ENCODE data around the gene HOOK2. TPM values are rescaled to one million over a fixed set of nuclear protein-coding genes. Genes with fewer than 3 reads are reported as not detected.

HOOK2 gene
- total and polyA plus RNA-seq, 9 of the 15 experiments (the other 6 are each of a cell fraction or from before 2014, with no cell fraction given), result 1.3 to 17.2 (median 9.9) TPM

DNA sequence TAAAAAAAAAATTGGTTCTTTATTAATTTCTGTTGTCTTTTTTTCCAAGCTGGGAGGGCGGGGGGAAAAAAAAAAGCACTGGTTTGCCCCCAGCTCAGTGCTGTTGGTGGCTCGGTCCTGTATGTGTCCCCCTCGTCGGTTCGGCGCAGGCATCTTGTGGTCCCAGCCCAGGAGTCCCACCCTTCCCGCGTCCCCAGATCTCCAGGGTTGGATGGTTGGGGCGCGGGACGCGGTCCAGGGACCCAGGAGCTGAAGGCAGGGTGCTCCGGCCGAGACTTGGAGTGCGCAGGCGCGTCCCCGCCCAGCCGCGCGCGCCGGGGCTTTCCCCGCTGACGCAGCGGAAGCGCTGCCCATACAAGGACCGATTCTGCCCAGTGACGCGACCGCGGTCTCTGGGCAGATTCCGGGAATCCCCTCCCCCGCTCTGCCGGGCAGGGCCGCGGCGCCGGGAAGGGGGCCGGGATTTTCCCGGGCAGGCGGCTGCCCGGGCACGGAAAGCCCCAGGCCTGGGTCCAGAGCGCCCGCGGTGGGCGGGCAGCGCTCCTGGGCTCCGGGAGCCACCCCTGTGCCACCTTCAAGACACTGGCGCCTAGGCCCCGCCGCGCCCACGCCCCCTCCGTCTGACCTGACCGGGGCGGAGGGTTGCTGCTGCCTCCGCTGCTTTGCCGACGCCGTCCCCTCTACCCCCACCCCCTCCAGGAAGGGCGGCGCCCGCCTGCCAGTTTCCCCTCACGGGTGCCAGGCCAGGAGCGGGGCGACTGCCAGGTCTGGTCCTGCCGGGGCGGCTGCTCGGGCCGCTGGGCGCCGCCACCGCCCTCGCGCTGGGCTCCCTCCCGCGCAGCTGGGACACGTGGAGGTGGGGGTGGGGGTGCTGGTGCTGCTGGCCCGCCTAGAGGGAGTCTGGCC is 18.2 kb upstream of the HOOK2 start (continued):
- TF ChIP-seq, protein P1, sequence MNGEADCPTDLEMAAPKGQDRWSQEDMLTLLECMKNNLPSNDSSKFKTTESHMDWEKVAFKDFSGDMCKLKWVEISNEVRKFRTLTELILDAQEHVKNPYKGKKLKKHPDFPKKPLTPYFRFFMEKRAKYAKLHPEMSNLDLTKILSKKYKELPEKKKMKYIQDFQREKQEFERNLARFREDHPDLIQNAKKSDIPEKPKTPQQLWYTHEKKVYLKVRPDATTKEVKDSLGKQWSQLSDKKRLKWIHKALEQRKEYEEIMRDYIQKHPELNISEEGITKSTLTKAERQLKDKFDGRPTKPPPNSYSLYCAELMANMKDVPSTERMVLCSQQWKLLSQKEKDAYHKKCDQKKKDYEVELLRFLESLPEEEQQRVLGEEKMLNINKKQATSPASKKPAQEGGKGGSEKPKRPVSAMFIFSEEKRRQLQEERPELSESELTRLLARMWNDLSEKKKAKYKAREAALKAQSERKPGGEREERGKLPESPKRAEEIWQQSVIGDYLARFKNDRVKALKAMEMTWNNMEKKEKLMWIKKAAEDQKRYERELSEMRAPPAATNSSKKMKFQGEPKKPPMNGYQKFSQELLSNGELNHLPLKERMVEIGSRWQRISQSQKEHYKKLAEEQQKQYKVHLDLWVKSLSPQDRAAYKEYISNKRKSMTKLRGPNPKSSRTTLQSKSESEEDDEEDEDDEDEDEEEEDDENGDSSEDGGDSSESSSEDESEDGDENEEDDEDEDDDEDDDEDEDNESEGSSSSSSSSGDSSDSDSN (IDR thresholded peaks at IDR 0.05; ENCODE audit: borderline replicate concordance in 1 of 2, low read depth in 2 of 2, low read length in 2 of 2), result no peak
- 0 out of 2 replicates have a peak, but pooled peaks have one; percentile 16 for TF ChIP-seq ZNF586 (CRISPR knock-in tag; conservative IDR thresholded peaks at IDR 0.05)
- peak; percentile 94 for TF ChIP-seq ZNF384 (IDR thresholded peaks at IDR 0.05; ENCODE audit: low read depth, low read length)
- no peak for TF ChIP-seq TBP (optimal IDR thresholded peaks at IDR 0.05; ENCODE audit: low read depth, low read length)
- TF ChIP-seq DACH1 (IDR thresholded peaks at IDR 0.05; ENCODE audit: partially characterized antibody), result no peak
- TF ChIP-seq, protein P2, sequence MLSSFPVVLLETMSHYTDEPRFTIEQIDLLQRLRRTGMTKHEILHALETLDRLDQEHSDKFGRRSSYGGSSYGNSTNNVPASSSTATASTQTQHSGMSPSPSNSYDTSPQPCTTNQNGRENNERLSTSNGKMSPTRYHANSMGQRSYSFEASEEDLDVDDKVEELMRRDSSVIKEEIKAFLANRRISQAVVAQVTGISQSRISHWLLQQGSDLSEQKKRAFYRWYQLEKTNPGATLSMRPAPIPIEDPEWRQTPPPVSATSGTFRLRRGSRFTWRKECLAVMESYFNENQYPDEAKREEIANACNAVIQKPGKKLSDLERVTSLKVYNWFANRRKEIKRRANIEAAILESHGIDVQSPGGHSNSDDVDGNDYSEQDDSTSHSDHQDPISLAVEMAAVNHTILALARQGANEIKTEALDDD (IDR thresholded peaks at IDR 0.05), result no peak
- TF ChIP-seq, protein P3, sequence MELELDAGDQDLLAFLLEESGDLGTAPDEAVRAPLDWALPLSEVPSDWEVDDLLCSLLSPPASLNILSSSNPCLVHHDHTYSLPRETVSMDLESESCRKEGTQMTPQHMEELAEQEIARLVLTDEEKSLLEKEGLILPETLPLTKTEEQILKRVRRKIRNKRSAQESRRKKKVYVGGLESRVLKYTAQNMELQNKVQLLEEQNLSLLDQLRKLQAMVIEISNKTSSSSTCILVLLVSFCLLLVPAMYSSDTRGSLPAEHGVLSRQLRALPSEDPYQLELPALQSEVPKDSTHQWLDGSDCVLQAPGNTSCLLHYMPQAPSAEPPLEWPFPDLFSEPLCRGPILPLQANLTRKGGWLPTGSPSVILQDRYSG (tag; conservative IDR thresholded peaks at IDR 0.05; ENCODE audit: low read depth), result no peak
- TF ChIP-seq MAFG (tag; conservative IDR thresholded peaks at IDR 0.05), result no peak
- no peak for TF ChIP-seq U2AF2 (optimal IDR thresholded peaks at IDR 0.05; ENCODE audit: low read depth, low read length)
- no peak for TF ChIP-seq EHMT2 (IDR thresholded peaks at IDR 0.05)
- peak; percentile 100 for TF ChIP-seq FIP1L1 (IDR thresholded peaks at IDR 0.05; ENCODE audit: low read depth, low read length, poor library complexity, severe bottlenecking)
- TF ChIP-seq, protein P4, sequence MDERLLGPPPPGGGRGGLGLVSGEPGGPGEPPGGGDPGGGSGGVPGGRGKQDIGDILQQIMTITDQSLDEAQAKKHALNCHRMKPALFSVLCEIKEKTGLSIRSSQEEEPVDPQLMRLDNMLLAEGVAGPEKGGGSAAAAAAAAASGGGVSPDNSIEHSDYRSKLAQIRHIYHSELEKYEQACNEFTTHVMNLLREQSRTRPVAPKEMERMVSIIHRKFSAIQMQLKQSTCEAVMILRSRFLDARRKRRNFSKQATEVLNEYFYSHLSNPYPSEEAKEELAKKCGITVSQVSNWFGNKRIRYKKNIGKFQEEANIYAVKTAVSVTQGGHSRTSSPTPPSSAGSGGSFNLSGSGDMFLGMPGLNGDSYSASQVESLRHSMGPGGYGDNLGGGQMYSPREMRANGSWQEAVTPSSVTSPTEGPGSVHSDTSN (CRISPR knock-in tag; IDR thresholded peaks at IDR 0.05; ENCODE audit: low read depth), result no peak
- TF ChIP-seq, protein P4 (tag; conservative IDR thresholded peaks at IDR 0.05; ENCODE audit: low read depth), result no peak
- peak; percentile 75 for TF ChIP-seq EGR1 (conservative IDR thresholded peaks at IDR 0.05)
- TF ChIP-seq, protein P5, sequence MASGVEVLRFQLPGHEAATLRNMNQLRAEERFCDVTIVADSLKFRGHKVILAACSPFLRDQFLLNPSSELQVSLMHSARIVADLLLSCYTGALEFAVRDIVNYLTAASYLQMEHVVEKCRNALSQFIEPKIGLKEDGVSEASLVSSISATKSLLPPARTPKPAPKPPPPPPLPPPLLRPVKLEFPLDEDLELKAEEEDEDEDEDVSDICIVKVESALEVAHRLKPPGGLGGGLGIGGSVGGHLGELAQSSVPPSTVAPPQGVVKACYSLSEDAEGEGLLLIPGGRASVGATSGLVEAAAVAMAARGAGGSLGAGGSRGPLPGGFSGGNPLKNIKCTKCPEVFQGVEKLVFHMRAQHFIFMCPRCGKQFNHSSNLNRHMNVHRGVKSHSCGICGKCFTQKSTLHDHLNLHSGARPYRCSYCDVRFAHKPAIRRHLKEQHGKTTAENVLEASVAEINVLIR (CRISPR knock-in tag; IDR thresholded peaks at IDR 0.05), result peak; percentile 80
- peak; percentile 93 for TF ChIP-seq CREM (IDR thresholded peaks at IDR 0.05; ENCODE audit: low read depth)
- peak; percentile 44; the same call in 1 of the 2 replicates for TF ChIP-seq ZFX (CRISPR knock-in tag; IDR thresholded peaks at IDR 0.05)
- TF ChIP-seq CREBBP (IDR thresholded peaks at IDR 0.05; ENCODE audit: low read depth, low read length), result no peak
- TF ChIP-seq ARNT (IDR thresholded peaks at IDR 0.05), result no peak
- no peak for TF ChIP-seq CCAR2 (IDR thresholded peaks at IDR 0.05; ENCODE audit: low read depth, low read length)
